Activated CD8-positive, alpha-beta memory T cell treated with anti-CD3 and anti-CD28 coated beads, Interleukin-2, amount 50 U/mL, for 24 hours (primary cell): ENCODE data around the gene DTX4.

ENCODE experiments used
- DNase-seq: peaks from one replicate; pipeline ENCODE4 v3.0.0-alpha.2; 2020; ENCODE audit errors: extremely low read depth

Gene DTX4

GRCh38 chr11:59219836-59220235 is 47.9 kb downstream of the DTX4 start:
- DNase-seq = no peak

DNA sequence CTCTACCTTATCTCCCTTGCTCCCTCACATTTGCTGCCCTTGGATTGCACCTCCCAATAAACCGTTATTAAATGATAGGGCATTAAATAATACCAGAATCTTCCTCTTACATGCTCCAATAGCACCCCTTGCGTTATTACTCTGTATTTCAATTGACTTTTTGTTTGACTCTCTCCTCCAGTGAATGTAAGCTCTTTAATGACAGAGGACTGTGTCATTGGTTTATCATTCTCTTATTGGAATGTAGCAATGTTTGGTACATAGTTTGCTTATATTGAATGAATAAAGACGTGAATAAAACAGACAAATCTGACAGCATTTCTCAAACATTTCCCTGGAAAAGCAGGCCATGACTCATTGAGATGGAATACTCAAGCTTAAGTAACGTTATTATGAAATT is 49.5 kb downstream of the DTX4 start:
- no peak for DNase-seq

- DNase-seq = no peak
Measured at GRCh38 chr11:59222464-59223060, 50.6 kb downstream of the DTX4 start.

DNA sequence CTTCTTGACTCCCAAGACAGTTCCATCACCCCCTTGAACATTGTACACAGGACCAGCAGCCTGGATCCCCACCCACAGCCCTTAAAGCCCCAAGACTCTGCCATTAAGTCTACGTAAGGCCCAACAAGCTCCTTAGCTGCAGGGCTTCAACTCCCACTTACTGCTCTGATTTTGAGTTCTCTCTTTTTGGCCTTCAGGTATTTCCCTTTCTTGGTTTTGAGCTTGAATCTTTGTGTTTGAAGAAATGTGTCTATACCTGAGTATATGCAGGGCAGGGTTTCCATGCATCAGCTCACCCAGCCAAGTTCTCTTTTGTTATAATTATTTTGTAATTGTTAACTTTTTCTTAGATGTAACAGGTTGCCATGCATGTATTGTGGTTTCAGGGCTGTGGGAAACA is 51.2 kb downstream of the DTX4 start:
- no peak for DNase-seq

GRCh38 chr11:59223611-59224010 is 51.7 kb downstream of the DTX4 start:
- no peak for DNase-seq

DNA sequence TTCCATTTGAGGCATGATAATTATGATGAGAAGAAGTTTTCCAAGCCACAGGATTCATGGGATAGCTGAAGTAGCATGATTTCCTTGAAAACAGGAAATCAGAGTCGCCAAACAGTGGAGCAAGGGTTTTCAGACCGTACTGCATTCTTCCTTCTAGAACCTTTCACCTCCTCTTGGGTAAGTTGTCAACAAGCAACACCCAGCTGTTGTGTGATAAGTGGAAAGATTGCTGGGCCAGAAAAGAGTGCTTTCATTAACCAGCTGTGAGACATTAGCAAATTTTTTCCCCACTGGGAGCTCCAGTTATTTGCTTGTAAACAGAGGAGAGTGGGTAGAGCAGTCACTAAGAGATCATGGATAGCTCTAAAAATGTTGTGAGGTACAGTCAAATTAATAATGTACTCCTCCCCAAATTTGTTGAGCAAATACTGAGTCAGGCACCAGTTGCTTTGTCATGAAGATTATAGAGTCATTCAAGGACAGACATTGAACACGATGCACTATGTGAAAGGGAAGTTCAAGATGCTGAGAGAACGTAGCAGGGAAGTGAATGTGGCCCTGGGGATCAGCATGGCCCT is 52.5 kb downstream of the DTX4 start:
- no peak for DNase-seq

- DNase-seq = no peak
Measured at GRCh38 chr11:59225017-59225416, 53.1 kb downstream of the DTX4 start.

GRCh38 chr11:59226396-59226795 is 54.5 kb downstream of the DTX4 start:
- no peak for DNase-seq

- DNase-seq = no peak
Measured at GRCh38 chr11:59240322-59240721, 68.4 kb downstream of the DTX4 start.

- DNase-seq = no peak
Measured at GRCh38 chr11:59243633-59244032, 71.7 kb downstream of the DTX4 start.

DNA sequence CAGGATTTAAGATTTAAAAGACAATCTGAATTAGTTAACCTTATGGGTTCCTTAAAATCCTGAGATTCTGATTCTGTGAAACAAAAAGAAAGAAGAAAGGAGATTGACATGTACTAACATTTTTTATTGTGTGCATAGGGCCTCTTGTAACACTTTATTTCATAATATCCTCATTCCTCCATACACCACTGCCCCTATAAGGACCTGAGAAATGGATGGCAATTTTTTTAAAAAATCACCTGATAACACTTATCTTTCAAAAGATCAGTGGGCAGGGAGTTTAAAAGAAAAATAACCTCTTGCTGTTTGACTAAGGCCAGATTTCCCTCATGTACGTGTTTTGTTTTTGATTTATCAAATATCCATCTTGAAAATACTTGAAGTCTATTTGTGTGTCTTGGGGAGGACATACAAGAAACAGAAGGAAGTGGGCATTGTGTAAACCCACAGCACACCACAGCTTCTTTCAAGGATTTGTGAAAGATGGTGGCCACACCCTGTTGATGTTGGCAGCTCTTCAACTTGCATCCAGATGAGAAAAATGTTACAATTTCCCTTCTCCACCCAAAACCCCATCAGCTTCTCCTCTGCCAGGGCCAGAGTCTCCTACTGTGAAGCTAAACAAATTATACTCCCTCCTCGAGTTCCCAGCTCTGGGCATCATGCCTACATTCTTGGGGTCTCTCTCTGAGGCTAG is 75.7 kb downstream of the DTX4 start:
- no peak for DNase-seq

GRCh38 chr11:59249535-59249934 is 77.6 kb downstream of the DTX4 start:
- no peak for DNase-seq

DNA sequence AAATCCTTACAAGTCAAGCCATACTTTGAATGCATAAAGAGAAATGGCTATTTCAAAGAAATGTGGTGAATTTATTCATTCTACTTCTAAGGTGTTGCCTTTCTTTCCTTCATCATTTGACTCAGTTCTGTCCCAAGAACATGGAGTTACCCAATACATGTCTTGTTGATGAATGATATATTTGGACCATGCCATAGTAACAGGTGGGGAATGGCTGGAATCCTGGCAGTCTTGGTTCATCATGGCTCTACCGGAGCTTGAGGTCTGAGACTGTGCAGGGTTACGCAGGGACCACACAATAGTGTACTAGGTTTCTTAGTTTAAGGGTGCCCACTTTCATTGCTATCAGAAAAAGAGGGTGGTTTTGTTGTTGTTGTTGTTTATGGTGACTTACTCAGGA is 81.1 kb downstream of the DTX4 start:
- DNase-seq = no peak

DNA sequence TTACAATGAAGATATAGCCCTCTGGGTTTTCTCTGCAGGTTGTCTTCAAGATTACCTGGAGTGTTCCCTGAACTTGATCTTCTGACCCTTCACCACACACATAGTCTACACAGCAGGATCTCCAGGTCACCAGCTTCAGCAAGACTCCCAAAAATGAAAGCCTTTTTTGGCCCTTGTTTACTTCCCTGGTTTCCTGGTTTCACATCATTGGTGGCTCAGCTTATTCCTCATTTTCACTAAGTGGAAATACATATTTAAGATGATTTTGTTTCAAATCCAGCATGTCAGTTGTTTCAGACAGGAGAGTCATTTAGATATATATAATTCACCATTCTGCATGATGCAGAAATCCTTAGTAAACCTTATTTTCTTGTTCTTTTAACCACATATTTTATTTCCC is 82.4 kb downstream of the DTX4 start:
- no peak for DNase-seq

GRCh38 chr11:59255281-59255680 is 83.3 kb downstream of the DTX4 start:
- DNase-seq = no peak
